PC-3 (cell line): ENCODE data around the gene ATP8A2.

Experiments
- CTCF ChIP-seq: fragments of 300-600 bp; sonication (generic); conservative IDR thresholded peaks from 2 replicates; pipeline ENCODE4 v1.5.1; 2017; ENCODE audit warnings: antibody characterized with exemption, low read depth, mild to moderate bottlenecking, low read length
- EZH2 ChIP-seq: fragments of 300-600 bp; sonication (generic); IDR thresholded peaks from one replicate; pipeline ENCODE4 v1.6.1; 2017; ENCODE audit warnings: antibody characterized with exemption, mild to moderate bottlenecking, low read length; ENCODE audit not compliant: unreplicated experiment
- EZH2phosphoT487 ChIP-seq: fragments of 300-600 bp; sonication (generic); IDR thresholded peaks from 2 replicates; pipeline ENCODE4 v1.6.1; 2018; ENCODE audit warnings: mild to moderate bottlenecking, antibody characterized with exemption, low read length, borderline replicate concordance

GRCh38 chr13:25473864-25474263 lies 102.1 kb downstream of the ATP8A2 start:
- TF ChIP-seq CTCF (no peak), EZH2phosphoT487 (no peak), EZH2 (no peak)
